HG02884 (cell line): ENCODE measurements around the gene PPP2R5C.

Source experiments
- ATAC-seq: cut with Tn5 transposase; IDR thresholded peaks from one replicate; pipeline ENCODE4 v1.9.1; 2021; ENCODE audit warnings: mild to moderate bottlenecking, moderate library complexity; ENCODE audit not compliant: unreplicated experiment

The PPP2R5C gene

GRCh38 chr14:101859958-101860357 is 98.4 kb downstream of the PPP2R5C start:
- no peak for ATAC-seq

- ATAC-seq, result no peak
These were observed 100.0 kb downstream of the PPP2R5C start for GRCh38 chr14:101861464-101861863.

- no peak for ATAC-seq
These were observed 100.7 kb downstream of the PPP2R5C start for GRCh38 chr14:101862177-101862576.

GRCh38 chr14:101862711-101863110 is 101.2 kb downstream of the PPP2R5C start:
- ATAC-seq, result no peak

- ATAC-seq, result no peak
These were observed 103.8 kb downstream of the PPP2R5C start for GRCh38 chr14:101865288-101865687.

- no peak for ATAC-seq
These were observed 106.3 kb downstream of the PPP2R5C start for GRCh38 chr14:101867854-101868253.

- ATAC-seq, result no peak
These were observed 107.7 kb downstream of the PPP2R5C start for GRCh38 chr14:101869217-101869616.

GRCh38 chr14:101870273-101870939 is 108.9 kb downstream of the PPP2R5C start:
- no peak for ATAC-seq

GRCh38 chr14:101872346-101872745 is 110.8 kb downstream of the PPP2R5C start:
- no peak for ATAC-seq

- no peak for ATAC-seq
These were observed 111.7 kb downstream of the PPP2R5C start for GRCh38 chr14:101873076-101873825.

- no peak for ATAC-seq
These were observed 112.5 kb downstream of the PPP2R5C start for GRCh38 chr14:101873991-101874390.

- no peak for ATAC-seq
These were observed 113.7 kb downstream of the PPP2R5C start for GRCh38 chr14:101875041-101875726.

- ATAC-seq, result no peak
These were observed 114.4 kb downstream of the PPP2R5C start for GRCh38 chr14:101875727-101876554.

- ATAC-seq, result peak; percentile 91
These were observed 115.0 kb downstream of the PPP2R5C start for GRCh38 chr14:101876555-101876938.

GRCh38 chr14:101877766-101878165 is 116.3 kb downstream of the PPP2R5C start:
- ATAC-seq, result no peak

GRCh38 chr14:101878211-101878821 is 116.8 kb downstream of the PPP2R5C start:
- no peak for ATAC-seq

GRCh38 chr14:101878822-101879528 is 117.5 kb downstream of the PPP2R5C start:
- ATAC-seq, result no peak

GRCh38 chr14:101879529-101880336 is 118.2 kb downstream of the PPP2R5C start:
- ATAC-seq, result no peak

- no peak for ATAC-seq
These were observed 119.9 kb downstream of the PPP2R5C start for GRCh38 chr14:101881426-101881825.
